Upper lobe of left lung (tissue), 4 donors: ENCODE measurements around the gene MRPL18.
"Not testable (repeated sequence)": the region's sequence is repeated elsewhere in the genome, so short reads cannot be mapped to it uniquely, and the experiment has no call there.

ENCODE experiments used
- EP300 ChIP-seq, 4 donors: sonication (generic); formaldehyde crosslinking; IDR thresholded peaks; one replicate each; pipeline ENCODE4 v1.5.1; 2017; ENCODE audit warnings: antibody characterized with exemption in 4 of 4, control low read depth in 2 of 4
- POLR2A ChIP-seq, 4 donors: fragments of 450-650 bp; IDR thresholded peaks; one replicate each; pipeline ENCODE4 v1.5.1; 2016 to 2017; ENCODE audit warnings: antibody characterized with exemption in 4 of 4, mild to moderate bottlenecking in 2 of 4

DNA sequence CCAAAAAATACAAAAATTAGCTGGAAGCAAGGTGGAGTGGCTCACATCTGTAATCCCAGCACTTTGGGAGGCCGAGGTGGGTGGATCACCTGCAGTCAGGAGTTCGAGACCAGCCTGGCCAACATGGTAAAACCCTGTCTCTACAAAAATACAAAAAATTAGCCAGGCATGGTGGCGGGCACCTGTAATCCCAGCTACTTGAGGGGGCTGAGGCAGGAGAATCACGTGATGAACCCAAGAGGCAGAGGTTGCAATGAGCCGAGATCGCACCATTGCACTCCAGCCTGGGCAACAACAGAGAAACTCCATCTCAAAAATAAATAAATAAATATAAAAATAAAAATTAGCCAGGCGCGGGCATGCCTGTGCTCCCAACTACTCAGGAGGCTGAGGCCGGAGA is 34.4 kb downstream of the MRPL18 start:
- not testable (repeated sequence) for TF ChIP-seq EP300, POLR2A (IDR thresholded peaks at IDR 0.05)
